ENCODE measurements around the gene BTNL9. TPM values are rescaled to one million over a fixed set of nuclear protein-coding genes. Genes with fewer than 3 reads are reported as not detected.
A peak's percentile ranks its signal among the peaks of the same experiment; 100 is the strongest.
"Not testable (repeated sequence)": the region's sequence is repeated elsewhere in the genome, so short reads cannot be mapped to it uniquely, and the experiment has no call there.

The BTNL9 gene
- not detected in 3 replicates for total RNA-seq
- long read RNA-seq: 0 reads

GRCh38 chr5:181039931-181040630 is at the start of gene BTNL9:
Gene BTNL9 (plus strand): TSS chr5:181040266. CDS start chr5:181045490, 5,224 bp downstream.
- no peak for DNase-seq (ENCODE audit: low spot score)
- H3K9me3 Mint-ChIP-seq (ENCODE audit: low read depth): no peaks in the 10 kb centered on the region
- H3K27me3 Mint-ChIP-seq (ENCODE audit: low read depth): peaks cover 51% of the 10 kb centered on the region
- no peak within 1 kb of the TSS for H3K27ac Mint-ChIP-seq (ENCODE audit: unreplicated experiment)
- H3K36me3 Mint-ChIP-seq (ENCODE audit: low read depth): no peaks in the 10 kb centered on the region
- H3K4me1 Mint-ChIP-seq (ENCODE audit: low read depth): no peaks in the 10 kb centered on the region
- no peak within 1 kb of the TSS for H3K4me3 Mint-ChIP-seq (ENCODE audit: unreplicated experiment)
- TF ChIP-seq CTCF (IDR thresholded peaks at IDR 0.05): no peak

GRCh38 chr5:180990882-180991242 is 49.2 kb upstream of the BTNL9 start:
- no peak overlapping the region for H3K27ac Mint-ChIP-seq (ENCODE audit: unreplicated experiment)
- no peaks in the 10 kb centered on the region for H3K36me3 Mint-ChIP-seq (ENCODE audit: low read depth)
- no peak overlapping the region for H3K4me3 Mint-ChIP-seq (ENCODE audit: unreplicated experiment)
- H3K27me3 Mint-ChIP-seq (ENCODE audit: low read depth): no peaks in the 10 kb centered on the region
- no peaks in the 10 kb centered on the region for H3K9me3 Mint-ChIP-seq (ENCODE audit: low read depth)
- no peak for TF ChIP-seq CTCF (IDR thresholded peaks at IDR 0.05)
- no peaks in the 10 kb centered on the region for H3K4me1 Mint-ChIP-seq (ENCODE audit: low read depth)
- no peak for DNase-seq (ENCODE audit: low spot score)

GRCh38 chr5:181001947-181002346 is 38.1 kb upstream of the BTNL9 start:
- peaks cover 5% of the 10 kb centered on the region for H3K27me3 Mint-ChIP-seq (ENCODE audit: low read depth)
- H3K9me3 Mint-ChIP-seq (ENCODE audit: low read depth): no peaks in the 10 kb centered on the region
- H3K36me3 Mint-ChIP-seq (ENCODE audit: low read depth): no peaks in the 10 kb centered on the region
- H3K27ac Mint-ChIP-seq (ENCODE audit: unreplicated experiment): no peak overlapping the region
- no peak for TF ChIP-seq CTCF (IDR thresholded peaks at IDR 0.05)
- no peak for DNase-seq (ENCODE audit: low spot score)
- no peaks in the 10 kb centered on the region for H3K4me1 Mint-ChIP-seq (ENCODE audit: low read depth)
- no peak overlapping the region for H3K4me3 Mint-ChIP-seq (ENCODE audit: unreplicated experiment)

DNA sequence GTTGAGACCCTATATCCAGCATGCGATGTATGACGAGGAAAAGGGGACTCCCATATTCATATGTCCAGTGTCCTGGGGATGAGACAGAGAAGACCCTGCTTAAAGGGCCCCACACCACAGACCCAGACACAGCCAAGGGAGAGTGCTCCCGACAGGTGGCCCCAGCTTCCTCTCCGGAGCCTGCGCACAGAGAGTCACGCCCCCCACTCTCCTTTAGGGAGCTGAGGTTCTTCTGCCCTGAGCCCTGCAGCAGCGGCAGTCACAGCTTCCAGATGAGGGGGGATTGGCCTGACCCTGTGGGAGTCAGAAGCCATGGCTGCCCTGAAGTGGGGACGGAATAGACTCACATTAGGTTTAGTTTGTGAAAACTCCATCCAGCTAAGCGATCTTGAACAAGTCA is 34.3 kb upstream of the BTNL9 start:
- Mint-ChIP-seq H3K27ac (ENCODE audit: unreplicated experiment) (no peak overlapping the region), H3K4me3 (ENCODE audit: unreplicated experiment) (no peak overlapping the region), H3K4me1 (ENCODE audit: low read depth) (no peaks in the 10 kb centered on the region), H3K36me3 (ENCODE audit: low read depth) (no peaks in the 10 kb centered on the region), H3K27me3 (ENCODE audit: low read depth) (peaks cover 6% of the 10 kb centered on the region), H3K9me3 (ENCODE audit: low read depth) (no peaks in the 10 kb centered on the region)
- TF ChIP-seq CTCF (IDR thresholded peaks at IDR 0.05): no peak
- DNase-seq (ENCODE audit: low spot score): peak; percentile 79

GRCh38 chr5:181008136-181008535 is 31.9 kb upstream of the BTNL9 start:
- Mint-ChIP-seq H3K4me3 (ENCODE audit: unreplicated experiment) (no peak overlapping the region), H3K36me3 (ENCODE audit: low read depth) (no peaks in the 10 kb centered on the region), H3K27me3 (ENCODE audit: low read depth) (peaks cover 13% of the 10 kb centered on the region), H3K27ac (ENCODE audit: unreplicated experiment) (no peak overlapping the region), H3K9me3 (ENCODE audit: low read depth) (no peaks in the 10 kb centered on the region), H3K4me1 (ENCODE audit: low read depth) (no peaks in the 10 kb centered on the region)
- no peak for TF ChIP-seq CTCF (IDR thresholded peaks at IDR 0.05)
- no peak for DNase-seq (ENCODE audit: low spot score)

DNA sequence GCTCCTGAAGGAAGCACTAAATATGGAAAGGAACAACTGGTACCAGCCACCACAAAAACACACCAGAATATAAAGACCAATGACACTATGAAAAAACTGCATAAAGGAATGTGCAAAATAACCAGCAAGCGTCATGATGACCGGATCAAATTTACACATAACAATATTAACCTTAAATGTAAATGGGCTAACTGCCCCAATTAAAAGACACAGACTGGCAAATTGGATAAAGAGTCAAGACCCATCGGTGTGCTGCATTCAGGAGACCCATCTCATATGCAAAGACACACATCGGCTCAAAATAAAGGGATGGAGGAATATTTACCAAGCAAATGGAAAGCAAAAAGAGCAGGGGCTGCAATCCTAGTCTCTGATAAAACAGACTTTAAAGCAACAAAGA is 30.0 kb upstream of the BTNL9 start:
- H3K4me3 Mint-ChIP-seq (ENCODE audit: unreplicated experiment); H3K36me3 Mint-ChIP-seq (ENCODE audit: low read depth); DNase-seq (ENCODE audit: low spot score); H3K9me3 Mint-ChIP-seq (ENCODE audit: low read depth); H3K27ac Mint-ChIP-seq (ENCODE audit: unreplicated experiment); H3K4me1 Mint-ChIP-seq (ENCODE audit: low read depth): not testable (repeated sequence)
- H3K27me3 Mint-ChIP-seq (ENCODE audit: low read depth): peaks cover 14% of the 10 kb centered on the region

- not testable (repeated sequence) for DNase-seq (ENCODE audit: low spot score)
These were observed 25.4 kb upstream of the BTNL9 start for GRCh38 chr5:181014654-181015053.

DNA sequence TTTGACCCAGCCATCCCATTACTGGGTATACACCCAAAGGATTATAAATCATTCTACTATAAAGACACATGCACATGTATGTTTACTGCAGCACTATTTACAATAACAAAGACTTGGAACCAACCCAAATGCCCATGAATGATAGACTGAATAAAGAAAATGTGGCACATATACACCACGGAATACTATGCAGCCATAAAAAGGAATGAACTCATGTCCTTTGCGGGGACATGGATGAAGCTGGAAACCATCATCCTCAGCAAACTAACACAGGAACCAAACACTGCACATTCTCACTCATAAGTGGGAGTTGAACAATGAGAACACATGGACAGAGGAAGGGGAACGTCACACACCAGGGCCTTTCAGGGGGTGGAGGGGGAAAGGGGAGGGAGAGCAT is 22.6 kb upstream of the BTNL9 start:
- Mint-ChIP-seq H3K9me3 (ENCODE audit: low read depth) (peaks cover 15% of the 10 kb centered on the region), H3K27me3 (ENCODE audit: low read depth) (peaks cover 12% of the 10 kb centered on the region)
- H3K4me1 Mint-ChIP-seq (ENCODE audit: low read depth); H3K4me3 Mint-ChIP-seq (ENCODE audit: unreplicated experiment); DNase-seq (ENCODE audit: low spot score); H3K36me3 Mint-ChIP-seq (ENCODE audit: low read depth); H3K27ac Mint-ChIP-seq (ENCODE audit: unreplicated experiment): not testable (repeated sequence)

More at GRCh38 chr5:181014654-181015053, 25.4 kb upstream of the BTNL9 start:
- not testable (repeated sequence) for H3K4me1 Mint-ChIP-seq (ENCODE audit: low read depth); H3K36me3 Mint-ChIP-seq (ENCODE audit: low read depth); H3K27ac Mint-ChIP-seq (ENCODE audit: unreplicated experiment); H3K9me3 Mint-ChIP-seq (ENCODE audit: low read depth); H3K4me3 Mint-ChIP-seq (ENCODE audit: unreplicated experiment)
- H3K27me3 Mint-ChIP-seq (ENCODE audit: low read depth): peaks cover 17% of the 10 kb centered on the region

All from chondrocyte (in vitro differentiated cells).